ENCODE results near the gene CUX1.
"Not testable (repeated sequence)": the region's sequence is repeated elsewhere in the genome, so short reads cannot be mapped to it uniquely, and the experiment has no call there.

CUX1 gene

DNA sequence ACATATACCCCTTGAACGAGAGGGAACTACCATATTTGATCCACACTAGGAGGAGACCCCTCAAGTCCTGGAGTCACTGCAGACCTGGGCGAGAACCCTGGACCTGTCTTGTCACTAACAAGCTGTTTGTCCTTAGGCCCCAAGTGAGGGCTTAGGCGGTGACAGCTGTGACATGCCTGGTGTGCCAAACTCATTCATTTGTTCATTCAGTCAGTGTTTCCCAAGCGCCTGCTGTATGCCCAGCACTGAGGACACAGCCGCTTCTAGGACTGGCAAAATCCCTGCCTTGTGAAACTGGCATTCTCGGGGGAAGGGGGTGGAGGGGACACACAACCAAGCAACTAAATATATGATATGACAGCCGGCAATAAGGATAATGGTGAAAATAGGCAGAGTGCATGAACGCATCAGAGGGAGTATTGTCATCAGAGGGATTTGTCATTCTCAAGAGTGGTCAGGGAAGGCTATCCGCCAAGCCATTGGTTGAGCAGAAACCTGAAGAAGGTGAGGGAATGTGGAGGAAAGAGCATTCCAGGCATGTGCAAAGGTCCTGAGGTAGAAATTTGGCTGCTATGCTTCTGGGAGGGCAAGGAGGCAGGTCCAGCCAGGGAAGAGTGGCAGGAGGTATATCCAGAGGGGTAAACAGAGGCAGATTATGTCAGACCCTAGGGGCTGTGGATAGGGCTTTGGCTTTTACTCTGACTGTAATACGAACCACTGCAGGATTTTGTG lies 480.2 kb downstream of the CUX1 start:
- no peaks in the 10 kb centered on the region for H3K36me3 ChIP-seq (ENCODE audit: insufficient read depth, low read length)
- no peaks in the 10 kb centered on the region for H3K79me2 ChIP-seq (ENCODE audit: control insufficient read depth, insufficient read depth, low read length, unreplicated experiment)
- no peak overlapping the region for H3K27ac ChIP-seq (ENCODE audit: low read depth, low read length)
- no peaks in the 10 kb centered on the region for H3K4me1 ChIP-seq (ENCODE audit: control insufficient read depth, insufficient read depth, low read length, unreplicated experiment)
- H2AFZ ChIP-seq (ENCODE audit: low read length, unreplicated experiment) = no peak overlapping the region
- H3K4me3 ChIP-seq (ENCODE audit: low read depth, low read length) = no peak overlapping the region
- H3K27me3 ChIP-seq (ENCODE audit: insufficient read depth, low read length) = no peaks in the 10 kb centered on the region

DNA sequence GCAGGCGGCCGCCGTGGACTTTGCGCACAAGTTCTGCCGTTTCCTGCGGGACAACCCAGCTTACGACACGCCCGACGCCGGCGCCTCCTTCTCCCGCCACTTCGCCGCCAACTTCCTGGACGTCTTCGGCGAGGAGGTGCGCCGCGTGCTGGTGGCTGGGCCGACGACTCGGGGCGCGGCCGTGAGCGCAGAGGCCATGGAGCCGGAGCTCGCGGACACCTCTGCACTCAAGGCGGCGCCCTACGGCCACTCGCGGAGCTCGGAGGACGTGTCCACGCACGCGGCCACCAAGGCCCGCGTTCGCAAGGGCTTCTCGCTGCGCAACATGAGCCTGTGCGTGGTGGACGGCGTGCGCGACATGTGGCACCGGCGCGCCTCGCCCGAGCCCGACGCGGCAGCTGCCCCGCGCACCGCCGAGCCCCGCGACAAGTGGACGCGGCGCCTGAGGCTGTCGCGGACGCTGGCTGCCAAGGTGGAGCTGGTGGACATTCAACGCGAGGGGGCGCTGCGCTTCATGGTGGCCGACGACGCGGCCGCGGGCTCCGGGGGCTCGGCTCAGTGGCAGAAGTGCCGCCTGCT lies 483.3 kb downstream of the CUX1 start:
- H3K4me3 ChIP-seq (ENCODE audit: low read depth, low read length) = no peak overlapping the region
- no peaks in the 10 kb centered on the region for H3K27me3 ChIP-seq (ENCODE audit: insufficient read depth, low read length)
- no peaks in the 10 kb centered on the region for H3K36me3 ChIP-seq (ENCODE audit: insufficient read depth, low read length)
- H2AFZ ChIP-seq (ENCODE audit: low read length, unreplicated experiment) = no peak overlapping the region
- H3K27ac ChIP-seq (ENCODE audit: low read depth, low read length) = no peak overlapping the region
- peaks cover 19% of the 10 kb centered on the region for H3K4me1 ChIP-seq (ENCODE audit: control insufficient read depth, insufficient read depth, low read length, unreplicated experiment)
- H3K79me2 ChIP-seq (ENCODE audit: control insufficient read depth, insufficient read depth, low read length, unreplicated experiment) = no peaks in the 10 kb centered on the region

DNA sequence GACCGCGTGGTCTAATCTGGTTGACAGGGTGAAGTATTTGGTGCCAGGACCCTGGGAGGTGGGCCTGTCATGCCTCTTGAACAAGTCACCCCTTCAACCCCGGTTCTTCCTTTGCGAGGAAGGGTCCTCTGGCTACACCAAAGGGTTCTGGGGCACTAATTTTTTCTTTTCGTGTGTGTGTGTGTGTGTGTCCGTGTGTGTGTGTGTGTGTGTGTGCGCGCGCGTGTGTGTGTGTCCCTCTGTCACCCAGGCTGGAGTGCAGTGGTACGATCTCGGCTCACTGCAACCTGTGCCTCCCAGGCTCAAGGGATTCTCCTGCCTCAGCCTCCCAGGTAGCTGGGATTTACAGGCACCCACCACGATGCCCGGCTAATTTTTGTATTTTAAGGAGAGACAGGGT lies 483.9 kb downstream of the CUX1 start:
- H3K27me3 ChIP-seq (ENCODE audit: insufficient read depth, low read length); H3K36me3 ChIP-seq (ENCODE audit: insufficient read depth, low read length); H3K4me3 ChIP-seq (ENCODE audit: low read depth, low read length); H3K79me2 ChIP-seq (ENCODE audit: control insufficient read depth, insufficient read depth, low read length, unreplicated experiment); H3K27ac ChIP-seq (ENCODE audit: low read depth, low read length); H2AFZ ChIP-seq (ENCODE audit: low read length, unreplicated experiment): not testable (repeated sequence)
- peaks cover 20% of the 10 kb centered on the region for H3K4me1 ChIP-seq (ENCODE audit: control insufficient read depth, insufficient read depth, low read length, unreplicated experiment)

DNA sequence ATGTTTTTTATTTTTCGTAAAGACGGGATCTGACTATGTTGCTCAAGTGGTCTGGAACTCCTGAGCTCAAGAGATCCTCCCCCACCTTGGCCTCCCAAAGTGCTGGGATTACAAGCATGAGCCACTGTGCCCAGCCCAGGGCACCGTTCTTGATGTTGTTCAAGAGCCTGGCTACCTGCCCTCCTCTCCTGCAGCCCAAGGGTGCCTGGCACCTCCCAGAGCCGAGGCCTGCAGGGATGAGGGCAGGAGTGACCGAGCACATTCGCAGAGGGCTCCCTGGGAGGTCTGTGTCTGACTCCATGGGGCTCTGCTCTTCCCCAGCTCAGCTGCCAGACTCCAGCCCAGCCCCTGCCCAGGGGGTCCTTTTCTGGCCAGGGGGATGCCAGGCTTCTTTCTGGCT lies 484.6 kb downstream of the CUX1 start:
- Histone ChIP-seq H3K4me3 (ENCODE audit: low read depth, low read length) (no peak overlapping the region), H3K27me3 (ENCODE audit: insufficient read depth, low read length) (no peaks in the 10 kb centered on the region), H3K36me3 (ENCODE audit: insufficient read depth, low read length) (no peaks in the 10 kb centered on the region), H3K79me2 (ENCODE audit: control insufficient read depth, insufficient read depth, low read length, unreplicated experiment) (no peaks in the 10 kb centered on the region), H3K27ac (ENCODE audit: low read depth, low read length) (no peak overlapping the region), H3K4me1 (ENCODE audit: control insufficient read depth, insufficient read depth, low read length, unreplicated experiment) (peaks cover 27% of the 10 kb centered on the region), H2AFZ (ENCODE audit: low read length, unreplicated experiment) (no peak overlapping the region)

DNA sequence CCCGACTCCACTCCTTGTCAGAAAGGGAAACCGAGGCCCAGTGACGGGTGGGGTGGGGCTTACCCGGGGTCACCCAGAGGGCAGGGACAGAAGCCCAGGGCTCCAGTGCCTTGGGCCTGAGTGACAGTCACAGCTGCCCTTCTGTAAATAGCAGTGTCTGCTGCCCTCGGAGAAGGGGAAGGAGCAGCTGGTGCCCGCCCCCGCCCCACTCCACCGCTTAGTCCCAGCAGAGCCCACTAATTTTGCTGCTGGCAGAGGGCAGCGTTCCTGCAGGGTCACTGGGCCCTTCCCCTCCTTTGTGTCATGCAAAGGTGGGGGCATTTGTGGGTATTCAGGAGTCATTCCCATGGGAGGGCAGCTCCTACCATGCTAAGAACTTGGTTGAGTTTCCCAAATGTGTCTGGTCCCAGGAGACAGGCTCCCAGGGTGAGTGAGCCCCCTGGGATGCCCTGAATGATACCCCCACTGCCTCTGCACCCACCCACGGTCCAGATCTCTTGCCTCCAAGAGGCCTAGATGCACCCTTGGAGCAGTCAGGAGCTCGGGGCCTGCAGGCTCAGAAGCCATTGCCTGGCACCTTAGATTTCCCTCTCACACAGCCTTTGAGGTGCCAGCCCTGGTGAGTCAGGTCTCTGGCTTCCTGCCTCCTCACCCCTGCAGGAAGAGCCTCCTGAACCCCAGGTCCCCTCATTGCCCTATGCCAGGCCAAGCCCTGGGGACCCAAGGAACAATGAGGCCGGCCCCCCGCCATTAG lies 486.4 kb downstream of the CUX1 start:
- H3K4me1 ChIP-seq (ENCODE audit: control insufficient read depth, insufficient read depth, low read length, unreplicated experiment) = peaks cover 32% of the 10 kb centered on the region
- H3K79me2 ChIP-seq (ENCODE audit: control insufficient read depth, insufficient read depth, low read length, unreplicated experiment) = no peaks in the 10 kb centered on the region
- no peaks in the 10 kb centered on the region for H3K36me3 ChIP-seq (ENCODE audit: insufficient read depth, low read length)
- no peak overlapping the region for H2AFZ ChIP-seq (ENCODE audit: low read length, unreplicated experiment)
- no peak overlapping the region for H3K4me3 ChIP-seq (ENCODE audit: low read depth, low read length)
- H3K27ac ChIP-seq (ENCODE audit: low read depth, low read length) = no peak overlapping the region
- no peaks in the 10 kb centered on the region for H3K27me3 ChIP-seq (ENCODE audit: insufficient read depth, low read length)

DNA sequence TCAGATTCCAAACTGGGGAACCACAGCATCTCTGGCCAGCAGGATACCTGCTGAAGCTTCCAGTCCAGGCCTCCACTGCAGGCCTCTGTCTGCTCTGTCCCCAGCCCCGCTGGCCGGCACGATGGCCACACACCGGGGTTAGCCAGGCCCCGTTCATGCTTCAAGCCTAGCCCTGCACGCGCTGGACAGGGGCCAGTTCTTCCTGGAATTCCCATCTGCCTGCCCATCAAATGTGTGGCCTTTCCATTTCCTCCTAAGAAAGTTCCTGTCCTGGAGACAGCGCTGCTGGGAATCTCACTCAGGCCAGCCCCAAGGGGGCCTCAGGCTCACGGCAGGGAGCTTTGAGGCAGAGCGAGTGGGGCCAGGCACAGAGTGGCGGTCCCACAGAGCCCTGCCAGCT lies 487.2 kb downstream of the CUX1 start:
- Histone ChIP-seq H3K79me2 (ENCODE audit: control insufficient read depth, insufficient read depth, low read length, unreplicated experiment) (no peaks in the 10 kb centered on the region), H3K27me3 (ENCODE audit: insufficient read depth, low read length) (no peaks in the 10 kb centered on the region), H3K4me3 (ENCODE audit: low read depth, low read length) (no peak overlapping the region), H3K4me1 (ENCODE audit: control insufficient read depth, insufficient read depth, low read length, unreplicated experiment) (peaks cover 32% of the 10 kb centered on the region), H2AFZ (ENCODE audit: low read length, unreplicated experiment) (no peak overlapping the region), H3K36me3 (ENCODE audit: insufficient read depth, low read length) (no peaks in the 10 kb centered on the region), H3K27ac (ENCODE audit: low read depth, low read length) (no peak overlapping the region)

DNA sequence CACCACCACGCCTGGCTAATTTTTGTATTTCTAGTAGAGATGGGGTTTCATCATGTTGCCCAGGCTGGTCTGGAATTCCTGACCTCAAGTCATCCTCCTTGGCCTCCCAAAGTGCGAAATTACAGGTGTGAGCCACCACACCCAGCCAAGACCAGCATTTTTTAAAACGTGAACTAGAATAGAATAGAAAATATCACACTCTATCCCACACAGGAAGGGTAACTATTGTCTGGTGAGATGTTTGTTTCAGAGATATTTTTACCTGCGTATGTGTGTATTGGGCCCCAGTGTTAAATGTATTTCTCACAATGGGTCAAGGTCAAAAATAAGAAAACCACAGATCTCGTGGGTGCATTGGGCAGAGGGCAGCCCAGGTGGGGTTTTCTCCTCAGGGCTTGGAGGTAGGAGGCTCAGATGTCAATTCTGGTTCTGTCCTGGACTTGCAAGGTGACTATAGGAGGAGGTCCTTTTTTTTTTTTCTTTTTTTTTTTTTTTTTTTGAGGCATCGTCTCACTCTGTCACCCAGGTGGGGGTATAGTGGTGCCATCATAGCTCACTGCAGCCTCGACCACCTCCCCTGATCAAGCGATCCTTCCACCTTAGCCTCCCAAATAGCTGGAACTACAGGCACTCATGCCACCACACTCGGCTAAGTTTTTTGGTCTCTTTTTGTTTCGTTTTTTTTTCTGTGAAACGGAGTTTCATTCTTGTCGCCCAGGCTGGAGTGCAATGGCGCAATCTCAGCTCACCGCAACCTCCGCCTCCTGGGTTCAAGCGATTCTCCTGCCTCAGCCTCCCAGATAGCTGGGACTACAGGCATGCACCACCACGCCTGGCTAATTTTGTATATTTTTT lies 488.2 kb downstream of the CUX1 start:
- no peak overlapping the region for H3K4me3 ChIP-seq (ENCODE audit: low read depth, low read length)
- no peak overlapping the region for H3K27ac ChIP-seq (ENCODE audit: low read depth, low read length)
- H3K36me3 ChIP-seq (ENCODE audit: insufficient read depth, low read length) = no peaks in the 10 kb centered on the region
- H3K4me1 ChIP-seq (ENCODE audit: control insufficient read depth, insufficient read depth, low read length, unreplicated experiment) = peaks cover 32% of the 10 kb centered on the region
- H2AFZ ChIP-seq (ENCODE audit: low read length, unreplicated experiment) = no peak overlapping the region
- no peaks in the 10 kb centered on the region for H3K27me3 ChIP-seq (ENCODE audit: insufficient read depth, low read length)
- H3K79me2 ChIP-seq (ENCODE audit: control insufficient read depth, insufficient read depth, low read length, unreplicated experiment) = no peaks in the 10 kb centered on the region

DNA sequence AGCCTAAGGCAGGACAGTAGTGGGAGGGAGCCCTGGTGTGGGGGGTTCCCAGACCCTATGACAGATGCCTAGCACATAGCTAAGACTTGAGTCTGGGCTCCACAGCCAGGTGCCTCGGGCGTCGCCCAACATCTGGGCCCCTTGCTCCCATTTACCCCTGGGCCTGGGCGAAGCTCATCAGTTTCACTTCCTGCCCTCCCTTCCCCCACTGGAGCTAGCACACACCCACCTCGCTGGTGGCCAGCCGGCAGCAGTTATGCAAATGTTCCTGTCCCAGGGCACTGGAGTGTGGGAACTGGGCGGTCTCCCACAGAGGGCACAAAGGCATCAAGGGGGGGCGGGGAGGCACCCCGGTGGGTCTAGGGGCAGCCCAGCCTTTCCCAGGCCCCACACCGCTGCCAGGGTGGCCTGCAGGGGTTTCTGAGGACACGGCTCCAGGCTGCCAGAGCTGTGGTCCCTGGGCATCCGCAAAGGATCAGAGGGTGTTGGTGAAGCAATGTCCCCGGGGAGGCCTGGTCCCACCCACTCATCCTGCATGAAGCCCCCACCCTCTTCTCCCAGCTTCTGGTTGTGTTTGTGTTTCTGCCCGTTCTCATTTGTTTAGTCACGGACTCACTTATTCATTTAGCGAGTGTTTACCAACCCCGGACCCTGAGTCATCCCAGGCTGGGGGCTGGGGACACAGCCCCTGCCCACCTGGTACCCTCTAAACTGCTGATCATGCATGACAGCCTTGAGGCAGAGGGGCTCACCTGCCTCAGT lies 489.7 kb downstream of the CUX1 start:
- peaks cover 32% of the 10 kb centered on the region for H3K4me1 ChIP-seq (ENCODE audit: control insufficient read depth, insufficient read depth, low read length, unreplicated experiment)
- no peaks in the 10 kb centered on the region for H3K27me3 ChIP-seq (ENCODE audit: insufficient read depth, low read length)
- H3K36me3 ChIP-seq (ENCODE audit: insufficient read depth, low read length) = no peaks in the 10 kb centered on the region
- peak overlapping the region; percentile 77 for H3K27ac ChIP-seq (ENCODE audit: low read depth, low read length)
- H3K4me3 ChIP-seq (ENCODE audit: low read depth, low read length) = peak overlapping the region; percentile 40; the same call in 1 of the 2 replicates
- no peaks in the 10 kb centered on the region for H3K79me2 ChIP-seq (ENCODE audit: control insufficient read depth, insufficient read depth, low read length, unreplicated experiment)
- peak overlapping the region; percentile 54 for H2AFZ ChIP-seq (ENCODE audit: low read length, unreplicated experiment)

DNA sequence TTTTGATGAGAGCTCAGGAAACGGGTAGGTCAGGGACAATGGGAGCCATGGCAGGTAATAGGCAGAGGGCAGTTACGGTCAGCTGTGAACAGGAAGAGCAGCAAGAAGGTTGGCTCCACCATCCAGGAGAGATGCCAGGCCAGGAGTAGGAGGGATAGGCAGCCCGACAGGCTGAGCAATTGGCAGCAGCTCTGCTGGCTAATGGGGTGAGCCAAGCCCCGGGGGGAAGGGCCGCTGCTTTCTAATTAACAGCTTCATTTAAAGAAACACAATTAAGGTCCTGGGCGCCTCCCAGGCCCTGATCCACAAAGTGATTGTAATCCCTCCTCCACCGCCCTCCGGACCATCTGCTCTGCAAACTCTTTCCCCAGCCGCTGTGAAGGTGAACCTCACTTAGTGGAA lies 493.0 kb downstream of the CUX1 start:
- Histone ChIP-seq H3K27me3 (ENCODE audit: insufficient read depth, low read length) (no peaks in the 10 kb centered on the region), H3K27ac (ENCODE audit: low read depth, low read length) (no peak overlapping the region), H3K36me3 (ENCODE audit: insufficient read depth, low read length) (no peaks in the 10 kb centered on the region), H2AFZ (ENCODE audit: low read length, unreplicated experiment) (no peak overlapping the region), H3K4me3 (ENCODE audit: low read depth, low read length) (no peak overlapping the region), H3K79me2 (ENCODE audit: control insufficient read depth, insufficient read depth, low read length, unreplicated experiment) (no peaks in the 10 kb centered on the region), H3K4me1 (ENCODE audit: control insufficient read depth, insufficient read depth, low read length, unreplicated experiment) (peaks cover 13% of the 10 kb centered on the region)

DNA sequence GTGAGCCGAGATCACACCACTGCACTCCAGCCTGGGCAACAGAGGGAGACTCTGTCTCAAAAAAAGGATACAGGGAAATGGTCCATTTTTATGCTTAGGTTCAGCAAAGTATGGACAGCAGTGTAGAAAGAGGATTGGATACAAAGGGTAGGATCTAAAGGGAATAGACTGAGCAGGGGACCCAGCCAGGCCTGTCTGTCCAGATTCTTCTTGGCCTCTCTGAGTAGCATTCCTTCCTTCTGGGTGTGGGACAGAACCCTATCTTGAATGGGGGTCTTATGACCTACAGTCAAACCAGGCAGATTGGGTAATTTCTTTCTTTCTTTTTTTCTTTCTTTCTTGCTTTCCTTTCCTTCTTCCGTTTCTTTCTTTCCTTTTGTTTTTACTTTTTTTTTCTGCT lies 494.9 kb downstream of the CUX1 start:
- no peaks in the 10 kb centered on the region for H3K36me3 ChIP-seq (ENCODE audit: insufficient read depth, low read length)
- peaks cover 3% of the 10 kb centered on the region for H3K4me1 ChIP-seq (ENCODE audit: control insufficient read depth, insufficient read depth, low read length, unreplicated experiment)

More for the DNA sequence above, 494.9 kb downstream of the CUX1 start:
- H3K4me3 ChIP-seq (ENCODE audit: low read depth, low read length) = no peak overlapping the region
- H3K27ac ChIP-seq (ENCODE audit: low read depth, low read length) = no peak overlapping the region
- H2AFZ ChIP-seq (ENCODE audit: low read length, unreplicated experiment) = no peak overlapping the region
- H3K79me2 ChIP-seq (ENCODE audit: control insufficient read depth, insufficient read depth, low read length, unreplicated experiment) = no peaks in the 10 kb centered on the region
- H3K27me3 ChIP-seq (ENCODE audit: insufficient read depth, low read length) = no peaks in the 10 kb centered on the region
